Liver (tissue), 3 donors: Measurements from ENCODE around the gene FBXO47.

Experiments used
- CTCF ChIP-seq: fragments of 150-350 bp; IDR thresholded peaks from 2 replicates; pipeline ENCODE4 v1.5.1; 2017; ENCODE audit warnings: improper control_type of control experiment, low read depth, low read length; ENCODE audit not compliant: missing input control
- EGR1 ChIP-seq, 2 donors: IDR thresholded peaks; 2 replicates each; pipeline ENCODE4 v1.6.1; 2016 to 2018; ENCODE audit warnings: antibody characterized with exemption in 2 of 2, low read depth in 2 of 2
- FOXA1 ChIP-seq: IDR thresholded peaks from 2 replicates; pipeline ENCODE4 v1.6.1; 2016; ENCODE audit warnings: antibody characterized with exemption
- MAX ChIP-seq: IDR thresholded peaks from 2 replicates; pipeline ENCODE4 v1.6.1; 2016; ENCODE audit warnings: antibody characterized with exemption
- RAD21 ChIP-seq, 2 donors: IDR thresholded peaks; 2 replicates each; pipeline ENCODE4 v1.6.1; 2016; ENCODE audit warnings: antibody characterized with exemption in 2 of 2, mild to moderate bottlenecking in 2 of 2
- TAF1 ChIP-seq: conservative IDR thresholded peaks from 2 replicates; pipeline ENCODE4 v1.6.1; 2016; ENCODE audit warnings: antibody characterized with exemption, mild to moderate bottlenecking
- donor health status: healthy.
- donor health status: healthy.

- TF ChIP-seq MAX (no peak), TAF1 (no peak), RAD21 (IDR thresholded peaks at IDR 0.05) (no peak), FOXA1 (no peak), EGR1 (IDR thresholded peaks at IDR 0.05; ENCODE audit: low read depth in 2 of 2) (no peak), CTCF (no peak)
Measured at GRCh38 chr17:38897671-38898290, 69.4 kb downstream of the FBXO47 start.
